Liver (tissue), 9 donors: ENCODE data around the gene TMEM269. TPM values are rescaled to one million over a fixed set of nuclear protein-coding genes. Genes with fewer than 3 reads are reported as not detected.

Experiments used
- DNase-seq: peaks from one replicate; pipeline ENCODE4 v3.0.0-alpha.2; 2017; ENCODE audit warnings: low spot score
- H3K27ac ChIP-seq, 2 donors: one replicate each; pipeline ENCODE4 v1.7.0; 2013; ENCODE audit warnings: inconsistent platforms in 2 of 2, low read length in 2 of 2, control low read depth in 1 of 2, low read depth in 1 of 2, mild to moderate bottlenecking in 1 of 2
- H3K27me3 ChIP-seq, 4 donors: one replicate each; pipeline versions ENCODE4 v1.6.1 to v1.7.0; 2013; ENCODE audit warnings: low read length in 3 of 4, inconsistent platforms in 1 of 4, mild to moderate bottlenecking in 1 of 4, moderate library complexity in 1 of 4; ENCODE audit not compliant: control insufficient read depth in 4 of 4, insufficient read depth in 4 of 4
- H3K36me3 ChIP-seq, 4 donors: one replicate each; pipeline versions ENCODE4 v1.6.1 to v1.7.0; 2013; ENCODE audit warnings: low read length in 3 of 4, mild to moderate bottlenecking in 3 of 4, low read depth in 1 of 4, moderate library complexity in 1 of 4; ENCODE audit not compliant: control insufficient read depth in 4 of 4, insufficient read depth in 3 of 4
- H3K4me1 ChIP-seq, 4 donors: one replicate each; pipeline versions ENCODE4 v1.6.1 to v1.7.0; 2013; ENCODE audit warnings: low read length in 3 of 4, mild to moderate bottlenecking in 3 of 4, moderate library complexity in 1 of 4; ENCODE audit not compliant: control insufficient read depth in 4 of 4, insufficient read depth in 4 of 4
- H3K4me3 ChIP-seq, 3 donors: one replicate each; pipeline versions ENCODE4 v1.6.1 to v1.7.0; 2013; ENCODE audit warnings: low read length in 3 of 3, control low read depth in 1 of 3, low read depth in 1 of 3, mild to moderate bottlenecking in 1 of 3
- H3K9ac ChIP-seq, 2 donors: one replicate each; pipeline ENCODE4 v1.7.0; 2013; ENCODE audit warnings: low read length in 2 of 2, mild to moderate bottlenecking in 2 of 2, moderate library complexity in 2 of 2, control low read depth in 1 of 2, low read depth in 1 of 2
- H3K9me3 ChIP-seq, 4 donors: one replicate each; pipeline versions ENCODE4 v1.6.1 to v1.7.0; 2013; ENCODE audit warnings: low read length in 3 of 4; ENCODE audit not compliant: control insufficient read depth in 4 of 4
- CTCF ChIP-seq: fragments of 150-350 bp; IDR thresholded peaks from 2 replicates; pipeline ENCODE4 v1.5.1; 2017; ENCODE audit warnings: improper control_type of control experiment, low read depth, low read length; ENCODE audit not compliant: missing input control
- EGR1 ChIP-seq, 2 donors: IDR thresholded peaks; 2 replicates each; pipeline ENCODE4 v1.6.1; 2016 to 2018; ENCODE audit warnings: antibody characterized with exemption in 2 of 2, low read depth in 2 of 2
- FOXA1 ChIP-seq: IDR thresholded peaks from 2 replicates; pipeline ENCODE4 v1.6.1; 2016; ENCODE audit warnings: antibody characterized with exemption
- FOXA2 ChIP-seq: IDR thresholded peaks from 2 replicates; pipeline ENCODE4 v1.6.1; 2016; ENCODE audit warnings: antibody characterized with exemption
- GABPA ChIP-seq, 2 donors: IDR thresholded peaks in 1 of 2; conservative IDR thresholded peaks in 1 of 2; 2 replicates each; pipeline ENCODE4 v1.6.1; 2016; ENCODE audit warnings: antibody characterized with exemption in 2 of 2, mild to moderate bottlenecking in 1 of 2, moderate library complexity in 1 of 2
- HNF4A ChIP-seq, 2 donors: conservative IDR thresholded peaks; 2 replicates each; pipeline ENCODE4 v1.6.1; 2016; ENCODE audit warnings: antibody characterized with exemption in 2 of 2, mild to moderate bottlenecking in 2 of 2
- HNF4G ChIP-seq: IDR thresholded peaks from 2 replicates; pipeline ENCODE4 v1.6.1; 2016; ENCODE audit warnings: antibody characterized with exemption
- NR2F2 ChIP-seq: IDR thresholded peaks from 2 replicates; pipeline ENCODE4 v1.6.1; 2016; ENCODE audit warnings: antibody characterized with exemption
- RAD21 ChIP-seq, 2 donors: IDR thresholded peaks; 2 replicates each; pipeline ENCODE4 v1.6.1; 2016; ENCODE audit warnings: antibody characterized with exemption in 2 of 2, mild to moderate bottlenecking in 2 of 2
- REST ChIP-seq: IDR thresholded peaks from 2 replicates; pipeline ENCODE4 v1.6.1; 2016; ENCODE audit warnings: antibody characterized with exemption, mild to moderate bottlenecking
- RXRA ChIP-seq, 2 donors: IDR thresholded peaks; 2 replicates each; pipeline ENCODE4 v1.6.1; 2017 to 2018; ENCODE audit warnings: antibody characterized with exemption in 2 of 2, mild to moderate bottlenecking in 1 of 2
- SP1 ChIP-seq: IDR thresholded peaks from 2 replicates; pipeline ENCODE4 v1.6.1; 2018; ENCODE audit warnings: antibody characterized with exemption, mild to moderate bottlenecking
- TAF1 ChIP-seq: conservative IDR thresholded peaks from 2 replicates; pipeline ENCODE4 v1.6.1; 2016; ENCODE audit warnings: antibody characterized with exemption, mild to moderate bottlenecking
- YY1 ChIP-seq: IDR thresholded peaks from 2 replicates; pipeline ENCODE4 v1.6.1; 2016; ENCODE audit warnings: antibody characterized with exemption, mild to moderate bottlenecking
- ZBTB33 ChIP-seq: IDR thresholded peaks from 2 replicates; pipeline ENCODE4 v1.6.1; 2016; ENCODE audit warnings: antibody characterized with exemption
- WGBS: extraction: QIAGEN DNeasy Blood & Tissue Kit; methylation state at CpG from one replicate; pipeline ENCODE4 v1.1.7; 2013; 5-methylcytosine and 5-hydroxymethylcytosine counted together
- polyA plus RNA-seq, 2 donors: library from polyadenylated mRNA; stranded (reverse) in 1 of 2; unstranded in 1 of 2; fragments of 200-250 nt in 1 of 2; fragments of >200 nt in 1 of 2; fragmentation: Nextera tagmentation in 1 of 2; extraction: Ambion mirVana in 1 of 2; gene quantifications; one replicate each; pipeline versions ENCODE4 v1.2.1 to v1.2.3, GENCODE V29; 2013 to 2015
- total RNA-seq, 2 donors: library from RNA; depleted of rRNA; stranded (reverse); fragments of >200 nt; gene quantifications; one replicate each; pipeline ENCODE4 v1.2.3, GENCODE V29; 2014
- TF ChIP-seq, protein P1 (sequence below): IDR thresholded peaks from 2 replicates; pipeline ENCODE4 v1.6.1; 2016; ENCODE audit warnings: antibody characterized with exemption
- donor health status: healthy.
- donor health status: healthy.
- donor health status: healthy.
- donor health status: healthy.
- donor health status: healthy.

TMEM269 gene
- total and polyA plus RNA-seq, 4 donors, result 0.05 to 0.08 TPM; not detected in 2

DNA sequence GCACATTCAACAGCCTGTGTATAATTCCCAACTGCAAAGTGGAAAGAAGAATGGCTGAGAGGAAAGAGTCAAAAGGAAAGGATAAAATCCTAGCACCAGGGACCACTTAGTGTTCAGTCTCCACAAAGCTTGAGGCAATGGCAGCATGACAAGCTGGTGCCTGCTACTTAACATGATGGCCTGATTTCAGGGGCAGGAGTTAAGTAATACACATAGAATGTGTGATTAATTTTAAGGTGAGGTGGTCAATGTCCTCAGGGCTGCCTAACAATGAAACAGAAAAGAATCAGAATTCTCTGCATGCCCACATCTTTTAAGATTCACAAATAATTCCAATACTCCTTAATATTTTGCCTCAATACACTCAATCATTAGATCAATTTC, 26.9 kb upstream of the TMEM269 start:
- H3K9me3 ChIP-seq, result no peaks in the 10 kb centered on the region
- H3K27ac ChIP-seq, result no peak overlapping the region
- TF ChIP-seq HNF4G (no peak), FOXA1 (no peak)
- no peak for DNase-seq
- H3K9ac ChIP-seq, result no peak overlapping the region
- peaks cover 13 to 59% (median 37%) of the 10 kb centered on the region in 4 donors for H3K36me3 ChIP-seq
- no peak overlapping the region for H3K4me3 ChIP-seq
- no peaks in the 10 kb centered on the region for H3K4me1 ChIP-seq
- H3K27me3 ChIP-seq, result no peaks in the 10 kb centered on the region

GRCh38 chr1:42758641-42759040, 26.1 kb upstream of the TMEM269 start:
- WGBS, result 74% methylated on average over 3 of the region's 3 CpGs
- H3K4me1 ChIP-seq, result no peaks in the 10 kb centered on the region
- TF ChIP-seq HNF4G, result no peak
- TF ChIP-seq HNF4A (conservative IDR thresholded peaks at IDR 0.05), result no peak
- TF ChIP-seq YY1, result no peak
- TF ChIP-seq GABPA (IDR thresholded peaks at IDR 0.05 in 1 of 2, conservative IDR thresholded peaks at IDR 0.05 in 1 of 2), result no peak
- no peak for TF ChIP-seq CTCF
- no peak for TF ChIP-seq SP1
- no peak for TF ChIP-seq NR2F2
- TF ChIP-seq FOXA2, result no peak
- TF ChIP-seq EGR1 (IDR thresholded peaks at IDR 0.05; ENCODE audit: low read depth in 2 of 2), result no peak
- H3K27me3 ChIP-seq, result no peaks in the 10 kb centered on the region
- H3K36me3 ChIP-seq, result peaks cover 13 to 53% (median 31%) of the 10 kb centered on the region in 4 donors
- H3K27ac ChIP-seq, result no peak overlapping the region
- no peaks in the 10 kb centered on the region for H3K9me3 ChIP-seq
- H3K9ac ChIP-seq, result no peak overlapping the region
- no peak for DNase-seq
- H3K4me3 ChIP-seq, result no peak overlapping the region

DNA sequence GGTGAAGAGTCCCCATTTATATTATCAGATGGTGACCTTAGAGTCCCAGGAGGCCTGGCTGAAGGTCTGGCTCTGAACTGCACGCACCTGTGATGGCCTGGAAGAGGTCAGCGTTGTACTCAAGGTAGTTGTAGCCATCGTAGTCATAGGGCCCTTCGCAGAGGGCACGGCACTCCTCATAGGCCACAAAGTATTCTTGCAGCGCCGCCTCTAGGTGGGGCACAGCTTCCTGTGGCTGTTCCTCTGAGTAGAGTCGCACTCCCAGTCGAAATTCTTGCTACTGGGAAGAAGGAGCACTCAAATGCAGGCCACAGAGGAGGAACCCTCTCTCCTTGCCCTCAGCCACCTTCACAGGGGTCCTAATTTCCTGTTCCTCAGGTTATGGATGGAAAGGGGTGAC, 25.7 kb upstream of the TMEM269 start:
- DNase-seq, result no peak
- H3K4me1 ChIP-seq, result no peaks in the 10 kb centered on the region
- no peak overlapping the region for H3K4me3 ChIP-seq
- H3K27ac ChIP-seq, result no peak overlapping the region
- TF ChIP-seq HNF4G (no peak), HNF4A (conservative IDR thresholded peaks at IDR 0.05) (no peak), NR2F2 (no peak), RAD21 (IDR thresholded peaks at IDR 0.05) (no peak), CTCF (no peak), FOXA1 (no peak), SP1 (no peak), YY1 (no peak), ZBTB33 (no peak), TAF1 (no peak), EGR1 (IDR thresholded peaks at IDR 0.05; ENCODE audit: low read depth in 2 of 2) (no peak), REST (no peak), RXRA (IDR thresholded peaks at IDR 0.05) (no peak)
- TF ChIP-seq, protein P1, sequence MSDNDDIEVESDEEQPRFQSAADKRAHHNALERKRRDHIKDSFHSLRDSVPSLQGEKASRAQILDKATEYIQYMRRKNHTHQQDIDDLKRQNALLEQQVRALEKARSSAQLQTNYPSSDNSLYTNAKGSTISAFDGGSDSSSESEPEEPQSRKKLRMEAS, result no peak
- no peaks in the 10 kb centered on the region for H3K9me3 ChIP-seq
- 82% methylated on average over 9 of the region's 9 CpGs for WGBS
- H3K9ac ChIP-seq, result no peak overlapping the region
- no peaks in the 10 kb centered on the region for H3K27me3 ChIP-seq
- H3K36me3 ChIP-seq, result peaks cover 13 to 49% (median 29%) of the 10 kb centered on the region in 4 donors
